Activated T-helper 1 cell treated with anti-CD3 and anti-CD28 coated beads, Interleukin-12 subunit alpha, Interleukin-12 subunit beta, Interleukin-2, Interleukin-4 antibody, amounts not matched to agents 30 ng/mL and 10 ng/mL and 1 ng/mL, durations not matched to agents 14 hours and 24 hours and 36 hours (primary cell): Measurements from ENCODE around the gene OR1Q1. TPM values are rescaled to one million over a fixed set of nuclear protein-coding genes. Genes with fewer than 3 reads are reported as not detected.

Experiments used
- total RNA-seq: library from RNA; stranded (reverse); gene quantifications from 2 replicates; pipeline ENCODE4 v1.2.3, GENCODE V29; 2022

OR1Q1 gene
- total RNA-seq, 1 donor from 2014 or later = not detected

Other genes starting within 250 kb of the OR1Q1 start
- gene PTGS1, start 243.7 kb upstream of the OR1Q1 start, total RNA-seq = 0.54 and 0.61 TPM in 2 replicates
- not detected in 2 replicates for gene OR1J1, start 136.8 kb upstream of the OR1Q1 start, total RNA-seq
- gene OR1J2, start 103.9 kb upstream of the OR1Q1 start, total RNA-seq = not detected in 2 replicates
- not detected in 2 replicates for gene OR1J4, start 95.6 kb upstream of the OR1Q1 start, total RNA-seq
- gene OR1N1, start 87.4 kb upstream of the OR1Q1 start, total RNA-seq = not detected in 2 replicates
- not detected in 2 replicates for gene OR1N2, start 61.6 kb upstream of the OR1Q1 start, total RNA-seq
- gene OR1L8, start 31.4 kb upstream of the OR1Q1 start, total RNA-seq = not detected in 2 replicates
- not detected in 2 replicates for gene OR1B1, start 42.9 kb downstream of the OR1Q1 start, total RNA-seq
- not detected in 2 replicates for gene OR1L1, start 47.0 kb downstream of the OR1Q1 start, total RNA-seq
- not detected in 2 replicates for gene OR1L3, start 60.4 kb downstream of the OR1Q1 start, total RNA-seq
- not detected in 2 replicates for gene OR1L4, start 109.3 kb downstream of the OR1Q1 start, total RNA-seq
- not detected in 2 replicates for gene OR1L6, start 127.6 kb downstream of the OR1Q1 start, total RNA-seq
- gene OR5C1, start 174.2 kb downstream of the OR1Q1 start, total RNA-seq = not detected in 2 replicates
- gene OR1K1, start 185.4 kb downstream of the OR1Q1 start, total RNA-seq = not detected in 2 replicates
- gene PDCL, start 213.8 kb downstream of the OR1Q1 start, total RNA-seq = 19.3 and 20.4 TPM in 2 replicates